CD4-positive, alpha-beta T cell (primary cell): Measurements from ENCODE around the gene GALNT11. TPM values are rescaled to one million over a fixed set of nuclear protein-coding genes. Genes with fewer than 3 reads are reported as not detected.
A peak's percentile ranks its signal among the peaks of the same experiment; 100 is the strongest.

Source experiments
- ATAC-seq: fragments of 200-7000 bp; cut with Tn5 transposase; one replicate; pipeline ENCODE4 v1.10.0; 2022; ENCODE audit warnings: mild to moderate bottlenecking; ENCODE audit not compliant: poor library complexity
- CTCF ChIA-PET: fragments of 350-600 bp; sonication (Branson Sonifier 250); formaldehyde crosslinking; loops from one replicate; lab custom pipeline; 2021; ENCODE audit warnings: antibody characterized with exemption, inconsistent platforms; lab: Charles Lee
- POLR2A ChIA-PET: fragments of 350-600 bp; sonication (Branson Sonifier 250); formaldehyde crosslinking; loops from one replicate; lab custom pipeline; 2021; ENCODE audit warnings: antibody characterized with exemption, inconsistent platforms; lab: Charles Lee
- DNase-seq, 14 experiments: peaks; one replicate each; pipeline ENCODE4 v3.0.0-alpha.2; 2013 to 2020; ENCODE audit warnings: mixed read lengths in 2 of 14
- H3K27ac ChIP-seq, 2 donors: one replicate each; pipeline versions ENCODE4 v1.5.1 to v1.7.0; 2013; ENCODE audit warnings: low read length in 2 of 2, low read depth in 1 of 2, mild to moderate bottlenecking in 1 of 2
- H3K27me3 ChIP-seq, 2 experiments: 1 replicate in 1 of 2; 2 replicates in 1 of 2; pipeline versions ENCODE4 v1.6.1 to v1.7.0; 2013; ENCODE audit warnings: low read length in 2 of 2, control low read depth in 1 of 2, mild to moderate bottlenecking in 1 of 2, moderate library complexity in 1 of 2; ENCODE audit not compliant: insufficient read depth in 2 of 2, control insufficient read depth in 1 of 2
- H3K36me3 ChIP-seq: one replicate; pipeline ENCODE4 v1.6.1; 2013; ENCODE audit warnings: low read length, control low read depth; ENCODE audit not compliant: insufficient read depth
- H3K4me1 ChIP-seq: one replicate; pipeline ENCODE4 v1.6.1; 2013; ENCODE audit warnings: low read length, control low read depth; ENCODE audit not compliant: insufficient read depth
- H3K4me3 ChIP-seq: one replicate; pipeline ENCODE4 v1.5.1; 2013; ENCODE audit warnings: mild to moderate bottlenecking, low read length, moderate library complexity
- H3K9me3 ChIP-seq, 2 experiments: 1 replicate in 1 of 2; 2 replicates in 1 of 2; pipeline versions ENCODE4 v1.6.1 to v1.7.0; 2013; ENCODE audit warnings: low read length in 2 of 2, mild to moderate bottlenecking in 2 of 2, control low read depth in 1 of 2, moderate library complexity in 1 of 2; ENCODE audit not compliant: control insufficient read depth in 1 of 2, insufficient read depth in 1 of 2
- H3K27ac Mint-ChIP-seq: one replicate; pipeline ENCODE4 v1.8.0; 2020; ENCODE audit warnings: mixed read lengths
- H3K27me3 Mint-ChIP-seq: one replicate; pipeline ENCODE4 v1.8.0; 2021; ENCODE audit warnings: mixed read lengths
- H3K36me3 Mint-ChIP-seq: one replicate; pipeline ENCODE4 v1.8.0; 2021; ENCODE audit warnings: low read depth, mixed read lengths
- H3K4me1 Mint-ChIP-seq: one replicate; pipeline ENCODE4 v1.8.0; 2021; ENCODE audit warnings: low read depth, mixed read lengths
- H3K4me3 Mint-ChIP-seq: one replicate; pipeline ENCODE4 v1.8.0; 2020; ENCODE audit warnings: mild to moderate bottlenecking, mixed read lengths
- H3K9me3 Mint-ChIP-seq: one replicate; pipeline ENCODE4 v1.8.0; 2020; ENCODE audit warnings: mixed read lengths
- CTCF ChIP-seq: fragments of 200-600 bp; IDR thresholded peaks from one replicate; pipeline ENCODE4 v1.8.0; 2022; ENCODE audit warnings: antibody characterized with exemption, mild to moderate bottlenecking
- intact Hi-C, 2 experiments: fragments of 100-400 bp; cut with DNase I in 1 of 2; cut with micrococcal nuclease in 1 of 2; formaldehyde crosslinking; loops; one replicate each; pipeline versions ENCODE4 v1.15.1 to v1.9.0; 2023 to 2025; cut with DNase I, micrococcal nuclease
- total RNA-seq, 174 experiments: library from RNA in 2 of 174; stranded (reverse) in 2 of 174; gene quantifications; one replicate each; pipeline ENCODE4 v1.2.3 and lab custom pipeline; 2021 to 2026

The GALNT11 gene
- total RNA-seq, 2 experiments from 2014 or later, result 20.7 to 22.2 TPM

- no peak overlapping the region for H3K27ac ChIP-seq
- H3K36me3 ChIP-seq, result no peaks in the 10 kb centered on the region
- H3K27me3 ChIP-seq, result peaks cover 0 to 7% of the 10 kb centered on the region in 2 experiments
- DNase-seq (peak; percentile 12 to 72 (median 40)), ATAC-seq (peak; percentile 99)
- Mint-ChIP-seq H3K4me1 (peaks cover 6% of the 10 kb centered on the region), H3K27ac (no peak overlapping the region), H3K36me3 (no peaks in the 10 kb centered on the region), H3K9me3 (no peaks in the 10 kb centered on the region), H3K27me3 (peaks cover 69% of the 10 kb centered on the region), H3K4me3 (no peak overlapping the region)
- CTCF ChIA-PET, result no interaction called here
- no peak overlapping the region for H3K4me3 ChIP-seq
- TF ChIP-seq CTCF, result no peak
- POLR2A ChIA-PET, result no interaction called here
- no peaks in the 10 kb centered on the region for H3K9me3 ChIP-seq
- intact Hi-C loops, result loop anchor here in 1 of 2 experiments (10.0 kb wide), 1 partner anchor 208 kb away; no protein-coding TSS in a partner anchor
- peaks cover 4% of the 10 kb centered on the region for H3K4me1 ChIP-seq
These were observed 33.1 kb upstream of the GALNT11 start for GRCh38 chr7:151992375-151992774.

GRCh38 chr7:151993977-151994676, 31.3 kb upstream of the GALNT11 start:
- Histone ChIP-seq H3K27ac (no peak overlapping the region), H3K4me1 (peaks cover 4% of the 10 kb centered on the region), H3K36me3 (no peaks in the 10 kb centered on the region), H3K9me3 (no peaks in the 10 kb centered on the region), H3K4me3 (no peak overlapping the region), H3K27me3 (peaks cover 0 to 4% of the 10 kb centered on the region in 2 experiments)
- Mint-ChIP-seq H3K27me3 (peaks cover 64% of the 10 kb centered on the region), H3K4me3 (no peak overlapping the region), H3K4me1 (peaks cover 6% of the 10 kb centered on the region), H3K9me3 (no peaks in the 10 kb centered on the region), H3K27ac (no peak overlapping the region), H3K36me3 (no peaks in the 10 kb centered on the region)
- ATAC-seq (no peak), DNase-seq (peak in 2 of 14 experiments; percentile 9 to 13)
- intact Hi-C loops, result loop anchor here in 1 of 2 experiments (10.0 kb wide), 1 partner anchor 209 kb away; no protein-coding TSS in a partner anchor
- POLR2A ChIA-PET, result no interaction called here
- CTCF ChIA-PET, result no interaction called here
- no peak for TF ChIP-seq CTCF

- ATAC-seq (no peak), DNase-seq (no peak)
- ChIA-PET POLR2A (no interaction called here), CTCF (no interaction called here)
- no peaks in the 10 kb centered on the region for H3K4me1 Mint-ChIP-seq
- no peak overlapping the region for H3K4me3 ChIP-seq
- H3K9me3 ChIP-seq, result no peaks in the 10 kb centered on the region
- no peak overlapping the region for H3K27ac Mint-ChIP-seq
- H3K27me3 Mint-ChIP-seq, result peaks cover 53% of the 10 kb centered on the region
- intact Hi-C loops, result loop anchor here (10.0 kb wide), 2 partner anchors 145 to 215 kb away; no protein-coding TSS in a partner anchor
- peaks cover 0 to 5% of the 10 kb centered on the region in 2 experiments for H3K27me3 ChIP-seq
- H3K36me3 ChIP-seq, result no peaks in the 10 kb centered on the region
- no peaks in the 10 kb centered on the region for H3K36me3 Mint-ChIP-seq
- no peaks in the 10 kb centered on the region for H3K4me1 ChIP-seq
- no peak overlapping the region for H3K4me3 Mint-ChIP-seq
- H3K27ac ChIP-seq, result no peak overlapping the region
- TF ChIP-seq CTCF, result no peak
- H3K9me3 Mint-ChIP-seq, result no peaks in the 10 kb centered on the region
These were observed 25.9 kb upstream of the GALNT11 start for GRCh38 chr7:151999424-152000090.
